HepG2 (cell line): ENCODE data around the gene FAM219A. TPM values are rescaled to one million over a fixed set of nuclear protein-coding genes. Genes with fewer than 3 reads are reported as not detected.

Source experiments
- ATAC-seq: fragments of 200-7000 bp; cut with Tn5 transposase; 3 replicates; pipeline ENCODE4 v1.9.1; 2020; ENCODE audit warnings: mild to moderate bottlenecking, moderate library complexity
- BruUV-seq: library from RNA; stranded (reverse); fragments of 400-500 nt; replicated peaks from 2 replicates; lab custom pipeline; 2021; lab: Mats Ljungman, UMichigan
- CTCF ChIA-PET: fragments of 300-600 bp; formaldehyde crosslinking; extraction: SDS; loops from one replicate; lab custom pipeline; 2021; ENCODE audit warnings: low total read pairs, inconsistent platforms, low intra/inter-chr PET ratio; lab: Yijun Ruan, JAX
- POLR2A ChIA-PET: fragments of 350-600 bp; sonication (Branson Sonifier 250); formaldehyde crosslinking; loops from one replicate; lab custom pipeline; 2020; ENCODE audit warnings: antibody characterized with exemption, inconsistent platforms; lab: Yijun Ruan, JAX
- DNase-seq: peaks from one replicate; pipeline ENCODE4 v3.0.0-alpha.2; 2015; ENCODE audit warnings: low spot score
- FAIRE-seq: peaks from 3 replicates; lab custom pipeline; 2011; peaks lifted over from hg19 to GRCh38; lab: Jason Lieb, UNC
- H2AFZ ChIP-seq: one replicate; pipeline ENCODE4 v1.6.1; 2011; ENCODE audit warnings: low read length, inconsistent platforms
- H3K27ac ChIP-seq: fragments of 300-600 bp; 3 replicates; pipeline ENCODE4 v1.8.0; 2011; ENCODE audit warnings: mixed run types, mild to moderate bottlenecking, mixed read lengths, low read length, inconsistent platforms; ENCODE audit not compliant: insufficient read depth; ENCODE audit errors: extremely low read length
- H3K27me3 ChIP-seq, 2 experiments: fragments of 200-600 bp in 1 of 2; 2 replicates in 1 of 2; 3 replicates in 1 of 2; pipeline versions ENCODE4 v1.6.0 to v1.8.0; 2011; ENCODE audit warnings: low read length in 2 of 2, mild to moderate bottlenecking in 2 of 2, moderate library complexity in 2 of 2, inconsistent platforms in 1 of 2; ENCODE audit not compliant: insufficient read depth in 2 of 2, control insufficient read depth in 1 of 2
- H3K36me3 ChIP-seq, 2 experiments: fragments of 200-600 bp in 1 of 2; replicated peaks in 1 of 2; 2 replicates in 1 of 2; 3 replicates in 1 of 2; pipeline versions ENCODE4 v1.5.1 to v1.8.0; 2011; ENCODE audit warnings: low read length in 2 of 2, inconsistent platforms in 1 of 2; ENCODE audit not compliant: insufficient read depth in 2 of 2, control insufficient read depth in 1 of 2
- H3K4me1 ChIP-seq: 2 replicates; pipeline ENCODE4 v1.5.1; 2012; ENCODE audit warnings: low read length, inconsistent platforms; ENCODE audit not compliant: insufficient read depth
- H3K4me2 ChIP-seq: 2 replicates; pipeline ENCODE4 v1.6.0; 2011; ENCODE audit warnings: low read depth, low read length, inconsistent platforms
- H3K4me3 ChIP-seq, 3 experiments: fragments of 200-600 bp in 1 of 3; sonication (generic), shearing (Covaris generic) in 1 of 3; replicated peaks in 1 of 3; 2 replicates each; pipeline ENCODE4 v1.5.1; 2011 to 2016; ENCODE audit warnings: low read length in 3 of 3, inconsistent platforms in 2 of 3, low read depth in 2 of 3, mild to moderate bottlenecking in 2 of 3, control low read depth in 1 of 3, mixed read lengths in 1 of 3; ENCODE audit not compliant: insufficient read depth in 1 of 3
- H3K79me2 ChIP-seq: one replicate; pipeline ENCODE4 v1.6.1; 2011; ENCODE audit warnings: low read length, inconsistent platforms; ENCODE audit not compliant: insufficient read depth
- H3K9ac ChIP-seq: 2 replicates; pipeline ENCODE4 v1.6.0; 2011; ENCODE audit warnings: mild to moderate bottlenecking, low read depth, low read length, inconsistent platforms; ENCODE audit not compliant: insufficient read depth
- H3K9me3 ChIP-seq: 2 replicates; pipeline ENCODE4 v1.5.1; 2012; ENCODE audit warnings: mild to moderate bottlenecking, low read length
- H4K20me1 ChIP-seq: 2 replicates; pipeline ENCODE4 v1.6.0; 2011; ENCODE audit warnings: inconsistent platforms, mild to moderate bottlenecking, low read length, moderate library complexity; ENCODE audit not compliant: insufficient read depth
- ARID2 ChIP-seq: sonication (generic); formaldehyde crosslinking; IDR thresholded peaks from 2 replicates; pipeline ENCODE4 v1.8.1; 2022; ENCODE audit warnings: mild to moderate bottlenecking, missing genetic modification reagents, borderline replicate concordance
- ATF7-NPFF ChIP-seq: sonication (generic); formaldehyde crosslinking; IDR thresholded peaks from 2 replicates; pipeline ENCODE4 v1.8.1; 2023; ENCODE audit warnings: mild to moderate bottlenecking, low read depth, missing genetic modification reagents, moderate library complexity
- DMAP1 ChIP-seq: IDR thresholded peaks from 2 replicates; pipeline ENCODE4 v1.6.1; 2016
- FLYWCH1 ChIP-seq: sonication (generic); formaldehyde crosslinking; IDR thresholded peaks from 2 replicates; pipeline ENCODE4 v1.8.1; 2023; ENCODE audit warnings: mild to moderate bottlenecking, missing genetic modification reagents
- HDAC1 ChIP-seq: sonication (generic); formaldehyde crosslinking; IDR thresholded peaks from 2 replicates; pipeline ENCODE4 v1.5.1; 2020; ENCODE audit warnings: mild to moderate bottlenecking, missing genetic modification reagents
- NR2F6 ChIP-seq, 2 experiments: IDR thresholded peaks; 2 replicates each; pipeline ENCODE4 v1.6.1; 2016; ENCODE audit warnings: antibody characterized with exemption in 1 of 2, mild to moderate bottlenecking in 1 of 2
- ZNF263 ChIP-seq: sonication (generic); formaldehyde crosslinking; IDR thresholded peaks from 2 replicates; pipeline ENCODE4 v1.4.0; 2020; ENCODE audit warnings: missing genetic modification reagents
- WGBS: methylation state at CpG from one replicate; pipeline ENCODE4 v1.1.6; 2017; ENCODE audit warnings: low lambda C conversion rate; 5-methylcytosine and 5-hydroxymethylcytosine counted together
- in situ Hi-C: cut with HindIII; loops from 2 replicates; pipeline ENCODE4 v1.10.0; 2017; ENCODE audit warnings: low pct_unique_long_range_greater_than_20kb; ENCODE audit not compliant: extremely low pct_ligation_motif_present
- intact Hi-C: fragments of 100-400 bp; cut with micrococcal nuclease; formaldehyde crosslinking; loops from one replicate; pipeline ENCODE4 v1.10.0; 2022; ENCODE audit not compliant: unreplicated experiment
- polyA plus RNA-seq, 8 experiments: library from polyadenylated mRNA; depleted of rRNA in 3 of 8; stranded (reverse) in 7 of 8; unstranded in 1 of 8; fragments of >200 nt; fragmentation: Illumina TruSeq in 4 of 8; extraction: Trizol in 4 of 8; gene quantifications; 2 replicates each; pipeline versions ENCODE4 v1.2.1 to v1.2.3, GENCODE V29; 2011 to 2016; ENCODE audit warnings: low read depth in 4 of 8, missing spikeins in 1 of 8, mixed read lengths in 1 of 8; ENCODE audit not compliant: insufficient read depth in 1 of 8
- total RNA-seq, 5 experiments: library from RNA; depleted of rRNA; stranded (reverse); fragments of >200 nt; fragmentation: Illumina TruSeq; extraction: Trizol; gene quantifications; 2 replicates each; pipeline ENCODE4 v1.2.3, GENCODE V29; 2016; ENCODE audit warnings: low read depth in 1 of 5
- TF ChIP-seq, protein P1 (sequence below): sonication (generic); formaldehyde crosslinking; IDR thresholded peaks from 2 replicates; pipeline ENCODE4 v1.5.0; 2020; ENCODE audit warnings: mild to moderate bottlenecking, missing genetic modification reagents, borderline replicate concordance

FAM219A gene
- total and polyA plus RNA-seq, 2 of the 13 experiments (the other 11 are each of a cell fraction or from before 2014, with no cell fraction given) = 3.9 to 6.4 TPM

GRCh38 chr9:34459356-34459755 is 986 bp upstream of the FAM219A start (continued):
- TF ChIP-seq ATF7-NPFF (CRISPR knock-in tag) (no peak), FLYWCH1 (CRISPR knock-in tag) (no peak), ARID2 (CRISPR knock-in tag) (no peak)

DNA sequence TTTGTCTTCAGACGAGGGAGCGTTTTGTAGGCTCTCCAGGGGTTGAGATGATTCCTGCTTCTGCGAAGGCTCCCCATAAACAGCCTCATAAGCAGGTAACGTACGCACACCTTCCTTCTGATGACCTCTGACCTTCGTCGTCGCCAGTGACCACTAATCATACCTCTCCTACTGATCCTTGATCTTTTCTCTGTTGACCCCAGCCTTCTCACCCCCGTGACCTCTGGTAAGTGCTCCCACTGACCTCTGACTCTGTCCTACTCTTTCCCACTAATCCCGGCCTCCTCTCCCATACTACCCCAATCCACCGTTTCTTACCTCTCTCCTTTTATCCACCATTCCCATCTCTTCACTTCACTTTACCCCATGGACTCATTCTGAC is 580 bp upstream of the FAM219A start:
- H3K4me1 ChIP-seq = peaks cover 22% of the 10 kb centered on the region

More for the DNA sequence above, 580 bp upstream of the FAM219A start:
- Histone ChIP-seq H3K27ac (no peak overlapping the region), H3K4me3 (peak overlapping the region in 1 of 3 experiments; percentile 48; a peak in 2 of 6 replicates), H3K4me2 (peak overlapping the region; percentile 88), H4K20me1 (0 out of 2 replicates have a peak, but pooled peaks cover 2% of the 10 kb centered on the region), H2AFZ (no peak overlapping the region), H3K36me3 (no peaks in the 10 kb centered on the region), H3K79me2 (peaks cover 2% of the 10 kb centered on the region), H3K9me3 (no peaks in the 10 kb centered on the region), H3K9ac (peak overlapping the region; percentile 32; the same call in 1 of the 2 replicates), H3K27me3 (no peaks in the 10 kb centered on the region; a peak in 1 of 5 replicates)
- DNase-seq (no peak), FAIRE-seq (no peak), ATAC-seq (no peak)
- no TSS peak for BruUV-seq
- ChIA-PET POLR2A (no interaction called here), CTCF (no interaction called here)
- WGBS = 21% methylated on average over 11 of the region's 11 CpGs
- intact Hi-C loops = no loop called here
- TF ChIP-seq HDAC1 = no peak
- TF ChIP-seq, protein P1, sequence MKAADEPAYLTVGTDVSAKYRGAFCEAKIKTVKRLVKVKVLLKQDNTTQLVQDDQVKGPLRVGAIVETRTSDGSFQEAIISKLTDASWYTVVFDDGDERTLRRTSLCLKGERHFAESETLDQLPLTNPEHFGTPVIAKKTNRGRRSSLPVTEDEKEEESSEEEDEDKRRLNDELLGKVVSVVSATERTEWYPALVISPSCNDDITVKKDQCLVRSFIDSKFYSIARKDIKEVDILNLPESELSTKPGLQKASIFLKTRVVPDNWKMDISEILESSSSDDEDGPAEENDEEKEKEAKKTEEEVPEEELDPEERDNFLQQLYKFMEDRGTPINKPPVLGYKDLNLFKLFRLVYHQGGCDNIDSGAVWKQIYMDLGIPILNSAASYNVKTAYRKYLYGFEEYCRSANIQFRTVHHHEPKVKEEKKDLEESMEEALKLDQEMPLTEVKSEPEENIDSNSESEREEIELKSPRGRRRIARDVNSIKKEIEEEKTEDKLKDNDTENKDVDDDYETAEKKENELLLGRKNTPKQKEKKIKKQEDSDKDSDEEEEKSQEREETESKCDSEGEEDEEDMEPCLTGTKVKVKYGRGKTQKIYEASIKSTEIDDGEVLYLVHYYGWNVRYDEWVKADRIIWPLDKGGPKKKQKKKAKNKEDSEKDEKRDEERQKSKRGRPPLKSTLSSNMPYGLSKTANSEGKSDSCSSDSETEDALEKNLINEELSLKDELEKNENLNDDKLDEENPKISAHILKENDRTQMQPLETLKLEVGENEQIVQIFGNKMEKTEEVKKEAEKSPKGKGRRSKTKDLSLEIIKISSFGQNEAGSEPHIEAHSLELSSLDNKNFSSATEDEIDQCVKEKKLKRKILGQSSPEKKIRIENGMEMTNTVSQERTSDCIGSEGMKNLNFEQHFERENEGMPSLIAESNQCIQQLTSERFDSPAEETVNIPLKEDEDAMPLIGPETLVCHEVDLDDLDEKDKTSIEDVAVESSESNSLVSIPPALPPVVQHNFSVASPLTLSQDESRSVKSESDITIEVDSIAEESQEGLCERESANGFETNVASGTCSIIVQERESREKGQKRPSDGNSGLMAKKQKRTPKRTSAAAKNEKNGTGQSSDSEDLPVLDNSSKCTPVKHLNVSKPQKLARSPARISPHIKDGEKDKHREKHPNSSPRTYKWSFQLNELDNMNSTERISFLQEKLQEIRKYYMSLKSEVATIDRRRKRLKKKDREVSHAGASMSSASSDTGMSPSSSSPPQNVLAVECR (CRISPR knock-in tag) = 0 out of 2 replicates have a peak, but pooled peaks have one; percentile 4
- TF ChIP-seq DMAP1 (CRISPR knock-in tag) = 0 out of 2 replicates have a peak, but pooled peaks have one; percentile 6
- TF ChIP-seq ZNF263 (CRISPR knock-in tag) = peak; percentile 57; the same call in 1 of the 2 replicates
- TF ChIP-seq NR2F6 (IDR thresholded peaks at IDR 0.05) = 0 out of 2 replicates have a peak, but pooled peaks have one; percentile 27
- TF ChIP-seq NR2F6 (CRISPR knock-in tag; IDR thresholded peaks at IDR 0.05) = no peak
- in situ Hi-C loops = no loop called here
